GM12873 (cell line): ENCODE results near the gene DYRK2.
A peak's percentile ranks its signal among the peaks of the same experiment; 100 is the strongest.

Source experiments
- CTCF ChIP-seq: IDR thresholded peaks from 2 replicates; pipeline ENCODE4 v1.5.1; 2012; ENCODE audit warnings: low read depth, mild to moderate bottlenecking, moderate library complexity, low read length, control low read depth; ENCODE audit not compliant: insufficient read depth; ENCODE audit errors: missing control alignments

The DYRK2 gene

DNA sequence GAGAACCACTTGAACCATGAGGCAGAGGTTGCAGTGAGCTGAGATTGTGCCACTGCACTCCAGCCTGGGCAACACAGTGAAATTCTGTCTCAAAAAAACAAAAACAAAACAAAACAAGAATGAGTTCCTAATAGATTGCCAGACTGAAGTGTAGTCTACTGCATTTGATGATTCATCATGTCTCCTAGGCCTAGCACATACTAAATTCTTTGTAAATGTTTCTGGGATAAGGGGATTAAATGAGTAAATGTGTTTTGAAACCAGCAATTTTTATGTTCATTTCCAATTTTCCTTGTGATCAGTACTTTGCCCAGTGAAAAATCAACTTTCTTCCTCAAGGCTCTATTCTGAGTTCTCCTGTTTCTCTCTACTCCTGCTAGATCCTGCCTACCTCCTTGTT lies 2.9 kb upstream of the DYRK2 start:
- no peak for TF ChIP-seq CTCF

DNA sequence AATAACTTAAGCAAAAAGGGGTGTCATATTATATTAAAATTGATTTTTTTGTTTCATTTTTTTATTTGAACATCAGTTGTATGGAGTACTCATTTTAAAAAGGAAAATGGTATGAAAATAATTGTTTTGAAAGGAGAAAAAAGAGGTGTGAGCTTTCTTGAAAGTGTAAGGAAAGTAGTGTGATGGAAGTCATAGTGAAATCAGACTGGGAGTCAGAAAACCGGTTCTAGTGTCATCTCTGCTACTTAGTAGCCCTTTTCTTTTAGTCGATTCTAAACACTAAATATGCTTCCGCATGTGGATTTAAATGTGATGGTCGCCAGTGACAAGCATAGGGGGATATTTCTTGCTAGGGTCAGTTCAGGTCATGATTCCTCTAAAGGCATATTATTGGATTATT lies 1.8 kb upstream of the DYRK2 start:
- no peak for TF ChIP-seq CTCF

- TF ChIP-seq CTCF: no peak
Observed at GRCh38 chr12:67647181-67647798, 1.3 kb upstream of the DYRK2 start.

GRCh38 chr12:67647799-67648520 lies 585 bp upstream of the DYRK2 start:
- peak; percentile 46 for TF ChIP-seq CTCF

- no peak for TF ChIP-seq CTCF
Observed at GRCh38 chr12:67649261-67649569, 670 bp downstream of the DYRK2 start.

DNA sequence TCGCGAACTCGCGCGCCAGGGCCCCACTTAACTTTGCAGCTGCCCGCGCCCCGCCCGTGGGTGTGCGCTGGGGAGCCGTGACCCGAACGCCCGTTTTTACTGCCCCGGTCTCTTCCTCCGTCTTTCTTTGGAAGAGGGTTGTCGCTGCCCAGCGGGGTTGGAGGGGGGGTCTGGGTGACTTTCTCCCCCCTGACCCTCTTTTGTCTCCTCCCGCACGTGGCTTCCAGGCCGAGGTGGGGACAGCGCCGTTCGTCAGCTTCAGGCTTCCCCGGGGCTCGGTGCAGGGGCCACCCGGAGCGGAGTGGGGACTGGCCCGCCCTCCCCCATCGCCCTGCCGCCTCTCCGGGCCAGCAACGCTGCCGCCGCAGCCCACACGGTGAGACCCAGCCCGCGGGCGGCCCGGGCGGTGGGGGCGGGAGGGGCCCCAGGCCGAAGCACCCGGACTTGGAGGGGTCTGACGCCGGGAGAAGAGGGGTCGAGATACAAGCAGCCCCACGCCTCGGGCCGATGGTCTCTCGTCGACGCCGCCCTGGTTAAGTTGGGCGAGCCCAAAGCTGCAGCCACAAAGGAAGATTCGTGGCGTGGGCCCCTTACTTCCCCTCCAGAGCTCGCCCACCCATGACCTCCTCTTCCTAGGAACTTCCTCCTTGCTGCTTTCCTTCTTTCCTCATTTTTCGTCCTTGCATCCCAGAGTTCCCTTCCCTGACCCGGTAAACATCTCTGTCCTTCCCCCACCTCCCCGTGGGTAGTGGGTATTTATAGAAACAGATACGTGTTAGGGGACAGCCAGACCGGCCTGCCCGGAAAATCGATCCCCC lies 1.2 kb downstream of the DYRK2 start:
- TF ChIP-seq CTCF: no peak

GRCh38 chr12:67650388-67651131 lies 2.0 kb downstream of the DYRK2 start:
- TF ChIP-seq CTCF: no peak
